Measurements from ENCODE around the gene OR52I2. TPM values are rescaled to one million over a fixed set of nuclear protein-coding genes. Genes with fewer than 3 reads are reported as not detected.
A peak's percentile ranks its signal among the peaks of the same experiment; 100 is the strongest.

OR52I2 gene
- total RNA-seq, 1 experiment from 2014 or later, result not detected

- H3K36me3 ChIP-seq, result no peaks in the 10 kb centered on the region
- no peak within 1 kb of the TSS for H3K4me3 ChIP-seq
- no peaks in the 10 kb centered on the region for H3K9me3 ChIP-seq
- DNase-seq, result no peak
- no peaks in the 10 kb centered on the region for H3K27me3 ChIP-seq
Observed at GRCh38 chr11:4593739-4594138, 12.2 kb downstream of the OR52I2 start, which contains the start of gene OR52I1. Gene OR52I1, plus strand, starts transcription at chr11:4594039. Its CDS starts 0 bp downstream, at chr11:4594039.

GRCh38 chr11:4605057-4605456 is 23.5 kb downstream of the OR52I2 start:
- no peaks in the 10 kb centered on the region for H3K9me3 ChIP-seq
- no peaks in the 10 kb centered on the region for H3K27me3 ChIP-seq
- H3K36me3 ChIP-seq, result no peaks in the 10 kb centered on the region
- no peak overlapping the region for H3K4me3 ChIP-seq
- no peak for DNase-seq

- H3K4me3 ChIP-seq, result no peak overlapping the region
- DNase-seq, result no peak
- no peaks in the 10 kb centered on the region for H3K27me3 ChIP-seq
- no peaks in the 10 kb centered on the region for H3K9me3 ChIP-seq
- no peaks in the 10 kb centered on the region for H3K36me3 ChIP-seq
Observed at GRCh38 chr11:4606231-4607015, 24.9 kb downstream of the OR52I2 start.

- no peaks in the 10 kb centered on the region for H3K36me3 ChIP-seq
- H3K27me3 ChIP-seq, result no peaks in the 10 kb centered on the region
- H3K4me3 ChIP-seq, result peak overlapping the region; percentile 71
- H3K9me3 ChIP-seq, result no peaks in the 10 kb centered on the region
- DNase-seq, result no peak
Observed at GRCh38 chr11:4607096-4607495, 25.6 kb downstream of the OR52I2 start.

GRCh38 chr11:4607781-4608666 is 26.5 kb downstream of the OR52I2 start, which contains the start of gene TRIM68:
Gene TRIM68, minus strand, starts transcription at chr11:4608231. Its CDS starts 2,727 bp downstream, at chr11:4605504.
- Histone ChIP-seq H3K4me3 (peak within 1 kb of the TSS; percentile 71), H3K36me3 (no peaks in the 10 kb centered on the region), H3K27me3 (no peaks in the 10 kb centered on the region), H3K9me3 (no peaks in the 10 kb centered on the region)
- DNase-seq, result peak; percentile 97

- Histone ChIP-seq H3K9me3 (no peaks in the 10 kb centered on the region), H3K4me3 (0 out of 2 replicates have a peak overlapping the region, but pooled peaks have one; percentile 13), H3K36me3 (no peaks in the 10 kb centered on the region), H3K27me3 (no peaks in the 10 kb centered on the region)
- no peak for DNase-seq
Observed at GRCh38 chr11:4610258-4610935, 28.9 kb downstream of the OR52I2 start.

- H3K36me3 ChIP-seq, result no peaks in the 10 kb centered on the region
- no peaks in the 10 kb centered on the region for H3K27me3 ChIP-seq
- no peaks in the 10 kb centered on the region for H3K9me3 ChIP-seq
- DNase-seq, result no peak
- H3K4me3 ChIP-seq, result no peak overlapping the region
Observed at GRCh38 chr11:4611986-4612385, 30.4 kb downstream of the OR52I2 start.

GRCh38 chr11:4615856-4616444 is 34.4 kb downstream of the OR52I2 start:
- DNase-seq, result no peak
- no peaks in the 10 kb centered on the region for H3K36me3 ChIP-seq
- no peak overlapping the region for H3K4me3 ChIP-seq

GRCh38 chr11:4619514-4619913 is 38.0 kb downstream of the OR52I2 start:
- H3K36me3 ChIP-seq, result no peaks in the 10 kb centered on the region

More at GRCh38 chr11:4615856-4616444, 34.4 kb downstream of the OR52I2 start:
- Histone ChIP-seq H3K9me3 (no peaks in the 10 kb centered on the region), H3K27me3 (no peaks in the 10 kb centered on the region)

GRCh38 chr11:4626207-4627099 is 44.9 kb downstream of the OR52I2 start:
- Histone ChIP-seq H3K27me3 (no peaks in the 10 kb centered on the region), H3K9me3 (no peaks in the 10 kb centered on the region; the same call in 1 of the 2 replicates), H3K4me3 (no peak overlapping the region), H3K36me3 (no peaks in the 10 kb centered on the region)
- peak; percentile 40 for DNase-seq

More at GRCh38 chr11:4619514-4619913, 38.0 kb downstream of the OR52I2 start:
- Histone ChIP-seq H3K27me3 (no peaks in the 10 kb centered on the region), H3K9me3 (no peaks in the 10 kb centered on the region; the same call in 1 of the 2 replicates), H3K4me3 (no peak overlapping the region)
- no peak for DNase-seq

- no peaks in the 10 kb centered on the region for H3K9me3 ChIP-seq
Observed at GRCh38 chr11:4636136-4636535, 54.6 kb downstream of the OR52I2 start.

GRCh38 chr11:4636962-4637661 is 55.6 kb downstream of the OR52I2 start, which contains the start of gene OR51D1:
Gene OR51D1, plus strand, starts transcription at chr11:4637477. Its CDS starts 2,314 bp downstream, at chr11:4639791.
- H3K36me3 ChIP-seq, result no peaks in the 10 kb centered on the region
- DNase-seq, result peak; percentile 40
- no peaks in the 10 kb centered on the region for H3K9me3 ChIP-seq
- no peaks in the 10 kb centered on the region for H3K27me3 ChIP-seq
- peak within 1 kb of the TSS; percentile 27; the same call in 1 of the 2 replicates for H3K4me3 ChIP-seq

More at GRCh38 chr11:4636136-4636535, 54.6 kb downstream of the OR52I2 start:
- no peaks in the 10 kb centered on the region for H3K27me3 ChIP-seq
- no peak overlapping the region for H3K4me3 ChIP-seq
- no peaks in the 10 kb centered on the region for H3K36me3 ChIP-seq
- no peak for DNase-seq

- DNase-seq, result no peak
- Histone ChIP-seq H3K36me3 (no peaks in the 10 kb centered on the region), H3K9me3 (no peaks in the 10 kb centered on the region), H3K4me3 (no peak overlapping the region), H3K27me3 (no peaks in the 10 kb centered on the region)
Observed at GRCh38 chr11:4637662-4638047, 56.1 kb downstream of the OR52I2 start.

GRCh38 chr11:4639931-4640330 is 58.4 kb downstream of the OR52I2 start:
- H3K4me3 ChIP-seq, result no peak overlapping the region
- no peak for DNase-seq
- no peaks in the 10 kb centered on the region for H3K27me3 ChIP-seq
- no peaks in the 10 kb centered on the region for H3K36me3 ChIP-seq
- no peaks in the 10 kb centered on the region for H3K9me3 ChIP-seq

GRCh38 chr11:4641501-4641900 is 60.0 kb downstream of the OR52I2 start:
- Histone ChIP-seq H3K4me3 (no peak overlapping the region), H3K36me3 (no peaks in the 10 kb centered on the region), H3K9me3 (no peaks in the 10 kb centered on the region), H3K27me3 (no peaks in the 10 kb centered on the region)
- no peak for DNase-seq
